Measurements from ENCODE around the gene U2AF2.

DNA sequence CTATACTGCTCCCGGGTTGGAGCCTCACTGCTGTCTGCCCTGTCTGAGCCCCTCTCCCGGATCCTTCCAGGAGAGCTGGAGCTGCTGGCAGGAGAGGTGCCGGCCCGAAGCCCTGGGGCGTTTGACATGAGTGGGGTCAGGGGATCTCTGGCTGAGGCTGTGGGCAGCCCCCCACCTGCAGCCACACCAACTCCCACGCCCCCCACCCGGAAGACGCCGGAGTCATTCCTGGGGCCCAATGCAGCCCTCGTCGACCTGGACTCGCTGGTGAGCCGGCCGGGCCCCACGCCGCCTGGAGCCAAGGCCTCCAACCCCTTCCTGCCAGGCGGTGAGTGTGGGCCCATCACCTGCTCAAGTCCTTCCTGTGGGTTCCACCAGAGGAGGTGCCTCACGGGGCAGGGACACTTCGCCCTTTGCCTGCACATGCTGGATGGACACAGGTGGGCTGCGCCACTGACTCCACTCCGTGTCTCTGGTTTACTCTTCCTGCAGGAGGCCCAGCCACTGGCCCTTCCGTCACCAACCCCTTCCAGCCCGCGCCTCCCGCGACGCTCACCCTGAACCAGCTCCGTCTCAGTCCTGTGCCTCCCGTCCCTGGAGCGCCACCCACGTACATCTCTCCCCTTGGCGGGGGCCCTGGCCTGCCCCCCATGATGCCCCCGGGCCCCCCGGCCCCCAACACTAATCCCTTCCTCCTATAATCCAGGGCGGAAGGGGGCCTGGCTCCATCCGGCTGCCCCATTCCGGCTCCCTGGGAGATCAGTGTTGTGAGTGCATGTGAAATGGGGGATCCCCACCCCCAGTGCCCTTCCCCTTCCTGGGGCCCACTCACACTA is 40.0 kb downstream of the U2AF2 start:
- TF ChIP-seq ASH1L (IDR thresholded peaks at IDR 0.05; ENCODE audit: borderline replicate concordance, low read depth, partially characterized antibody) (no peak), BRCA1 (IDR thresholded peaks at IDR 0.05) (no peak), BRCA1 (CRISPR knock-in tag; IDR thresholded peaks at IDR 0.05) (no peak), YY1 (IDR thresholded peaks at IDR 0.05; ENCODE audit: borderline replicate concordance in 1 of 3, control insufficient read depth in 1 of 3, extremely low read depth in 1 of 3, insufficient read depth in 3 of 3, insufficient read length in 1 of 3, insufficient replicate concordance in 2 of 3, low read depth in 1 of 3, low read length in 2 of 3) (no peak), NBN (IDR thresholded peaks at IDR 0.05; ENCODE audit: low read depth) (no peak), CREM (IDR thresholded peaks at IDR 0.05; ENCODE audit: low read depth) (no peak), FOXJ3 (CRISPR knock-in tag; IDR thresholded peaks at IDR 0.05) (no peak)
- TF ChIP-seq, protein P1, sequence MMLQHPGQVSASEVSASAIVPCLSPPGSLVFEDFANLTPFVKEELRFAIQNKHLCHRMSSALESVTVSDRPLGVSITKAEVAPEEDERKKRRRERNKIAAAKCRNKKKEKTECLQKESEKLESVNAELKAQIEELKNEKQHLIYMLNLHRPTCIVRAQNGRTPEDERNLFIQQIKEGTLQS (IDR thresholded peaks at IDR 0.05) = no peak
- TF ChIP-seq, protein P1 (CRISPR knock-in tag; conservative IDR thresholded peaks at IDR 0.05) = no peak
- TF ChIP-seq, protein P2, sequence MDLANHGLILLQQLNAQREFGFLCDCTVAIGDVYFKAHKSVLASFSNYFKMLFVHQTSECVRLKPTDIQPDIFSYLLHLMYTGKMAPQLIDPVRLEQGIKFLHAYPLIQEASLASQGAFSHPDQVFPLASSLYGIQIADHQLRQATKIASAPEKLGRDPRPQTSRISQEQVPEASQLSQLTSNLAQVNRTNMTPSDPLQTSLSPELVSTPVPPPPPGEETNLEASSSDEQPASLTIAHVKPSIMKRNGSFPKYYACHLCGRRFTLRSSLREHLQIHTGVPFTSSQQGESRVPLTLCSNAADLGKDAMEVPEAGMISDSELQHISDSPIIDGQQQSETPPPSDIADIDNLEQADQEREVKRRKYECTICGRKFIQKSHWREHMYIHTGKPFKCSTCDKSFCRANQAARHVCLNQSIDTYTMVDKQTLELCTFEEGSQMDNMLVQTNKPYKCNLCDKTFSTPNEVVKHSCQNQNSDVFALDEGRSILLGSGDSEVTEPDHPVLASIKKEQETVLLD (IDR thresholded peaks at IDR 0.05) = no peak

Data from K562 (cell line).